Putamen (tissue), 1 donor: ENCODE results near the gene BBOX1.
"Not testable (repeated sequence)": the region's sequence is repeated elsewhere in the genome, so short reads cannot be mapped to it uniquely, and the experiment has no call there.

ENCODE experiments used
- DNase-seq: peaks from one replicate; pipeline ENCODE4 v3.0.0-alpha.2; 2016; ENCODE audit warnings: low spot score

BBOX1 gene, protein sequence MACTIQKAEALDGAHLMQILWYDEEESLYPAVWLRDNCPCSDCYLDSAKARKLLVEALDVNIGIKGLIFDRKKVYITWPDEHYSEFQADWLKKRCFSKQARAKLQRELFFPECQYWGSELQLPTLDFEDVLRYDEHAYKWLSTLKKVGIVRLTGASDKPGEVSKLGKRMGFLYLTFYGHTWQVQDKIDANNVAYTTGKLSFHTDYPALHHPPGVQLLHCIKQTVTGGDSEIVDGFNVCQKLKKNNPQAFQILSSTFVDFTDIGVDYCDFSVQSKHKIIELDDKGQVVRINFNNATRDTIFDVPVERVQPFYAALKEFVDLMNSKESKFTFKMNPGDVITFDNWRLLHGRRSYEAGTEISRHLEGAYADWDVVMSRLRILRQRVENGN

DNA sequence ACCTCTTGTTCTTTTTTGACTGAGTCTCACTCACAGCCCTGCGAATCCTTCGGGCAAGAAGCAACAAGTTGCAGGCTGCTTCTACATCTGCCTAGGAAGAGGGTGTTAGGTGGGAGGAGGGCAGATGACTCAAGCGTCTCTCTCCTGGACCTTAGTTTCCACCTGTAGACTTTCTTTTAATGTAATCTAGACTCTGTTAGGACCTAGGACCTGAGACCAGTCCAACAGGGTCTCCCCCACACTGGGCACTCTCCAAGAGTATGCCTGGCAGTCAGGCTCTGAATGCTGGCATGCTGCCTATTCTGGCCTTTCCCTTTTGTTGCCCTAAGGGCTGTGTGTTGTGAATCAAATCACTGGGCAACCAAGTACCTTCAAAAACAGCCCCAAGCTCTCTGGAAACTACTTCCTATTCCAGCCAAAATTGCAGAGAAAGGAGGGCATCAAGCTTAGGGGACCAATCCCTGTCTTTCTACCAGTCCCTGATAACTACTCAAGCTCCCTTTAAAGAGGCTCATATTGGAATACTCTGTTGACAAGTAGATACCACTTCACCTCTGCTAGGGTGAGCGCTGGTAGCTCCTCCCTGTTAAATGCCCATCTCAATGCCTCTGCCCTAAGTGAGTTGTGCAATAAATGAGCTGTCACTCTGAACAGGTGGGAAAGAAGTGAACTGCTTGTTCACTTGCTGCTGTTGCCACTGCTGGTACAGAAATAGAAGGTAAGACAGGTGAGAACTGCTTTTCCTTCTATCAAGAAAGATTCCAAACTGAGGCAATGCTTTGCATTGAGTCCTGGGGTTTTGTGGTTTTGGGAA is at the start of gene BBOX1:
Gene BBOX1 (plus strand): TSS at position 514 of the 814 bp plus-strand sequence. CDS start 14,616 bp downstream, outside the sequence.
- DNase-seq: peak; percentile 68

DNA sequence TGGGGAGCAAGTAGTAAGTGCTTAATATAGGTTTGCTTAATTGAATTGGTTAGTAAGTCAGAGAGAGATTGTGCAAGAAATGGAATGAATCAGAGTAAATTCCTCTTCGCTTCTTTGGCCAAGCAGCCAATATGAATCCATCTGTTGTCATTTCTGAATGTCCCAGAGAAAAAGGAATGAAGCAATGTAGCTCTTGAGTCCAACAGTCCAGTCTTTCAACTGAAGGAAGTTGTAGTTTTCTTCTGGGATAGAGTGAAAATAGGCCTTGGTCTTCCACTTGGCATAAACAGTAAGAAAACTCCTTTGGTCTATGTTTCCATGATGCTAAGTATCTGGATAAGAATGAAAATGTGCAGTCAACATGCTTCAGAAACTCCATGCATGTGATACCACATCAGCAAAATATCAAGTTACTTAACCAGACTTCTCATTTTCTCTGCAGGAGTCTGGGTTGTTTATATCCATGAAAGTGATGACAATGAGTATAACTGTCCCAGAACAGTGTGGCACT is 48.5 kb upstream of the BBOX1 start:
- no peak for DNase-seq

DNA sequence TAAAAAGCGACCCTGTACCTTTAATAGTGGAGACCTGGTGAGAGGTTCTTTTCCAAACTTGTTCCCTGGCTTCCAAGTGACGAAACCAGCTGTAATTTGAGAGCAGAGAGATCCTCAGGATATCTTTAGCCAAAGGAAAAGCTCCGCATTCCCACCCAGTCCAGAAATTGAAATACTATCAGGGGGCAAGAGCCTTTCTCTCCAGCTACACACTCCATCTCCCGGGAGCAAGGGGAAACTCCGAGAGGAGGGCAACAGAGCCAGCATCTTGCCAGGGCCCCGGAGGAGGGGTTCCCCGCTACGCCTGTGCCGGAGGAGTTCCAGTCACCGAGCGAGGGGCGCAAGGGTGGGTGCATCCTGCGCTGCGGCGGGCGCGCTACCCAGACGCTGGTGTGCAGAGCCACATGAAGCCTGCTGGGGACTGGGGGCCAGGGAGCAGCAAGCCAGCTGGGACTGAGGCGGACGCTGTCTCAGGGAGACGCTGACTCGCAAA is 46.6 kb upstream of the BBOX1 start, which contains the start of gene FIBIN:
Gene FIBIN (plus strand): TSS at position 148 of the 493 bp plus-strand sequence. CDS start 415 bp downstream, outside the sequence.
- DNase-seq: peak; percentile 8

DNA sequence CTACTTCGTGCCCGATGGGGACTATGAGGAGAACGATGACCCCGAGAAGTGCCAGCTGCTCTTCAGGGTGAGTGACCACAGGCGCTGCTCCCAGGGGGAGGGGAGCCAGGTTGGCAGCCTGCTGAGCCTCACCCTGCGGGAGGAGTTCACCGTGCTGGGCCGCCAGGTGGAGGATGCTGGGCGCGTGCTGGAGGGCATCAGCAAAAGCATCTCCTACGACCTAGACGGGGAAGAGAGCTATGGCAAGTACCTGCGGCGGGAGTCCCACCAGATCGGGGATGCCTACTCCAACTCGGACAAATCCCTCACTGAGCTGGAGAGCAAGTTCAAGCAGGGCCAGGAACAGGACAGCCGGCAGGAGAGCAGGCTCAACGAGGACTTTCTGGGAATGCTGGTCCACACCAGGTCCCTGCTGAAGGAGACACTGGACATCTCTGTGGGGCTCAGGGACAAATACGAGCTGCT is 46.0 kb upstream of the BBOX1 start:
- DNase-seq: no peak

DNA sequence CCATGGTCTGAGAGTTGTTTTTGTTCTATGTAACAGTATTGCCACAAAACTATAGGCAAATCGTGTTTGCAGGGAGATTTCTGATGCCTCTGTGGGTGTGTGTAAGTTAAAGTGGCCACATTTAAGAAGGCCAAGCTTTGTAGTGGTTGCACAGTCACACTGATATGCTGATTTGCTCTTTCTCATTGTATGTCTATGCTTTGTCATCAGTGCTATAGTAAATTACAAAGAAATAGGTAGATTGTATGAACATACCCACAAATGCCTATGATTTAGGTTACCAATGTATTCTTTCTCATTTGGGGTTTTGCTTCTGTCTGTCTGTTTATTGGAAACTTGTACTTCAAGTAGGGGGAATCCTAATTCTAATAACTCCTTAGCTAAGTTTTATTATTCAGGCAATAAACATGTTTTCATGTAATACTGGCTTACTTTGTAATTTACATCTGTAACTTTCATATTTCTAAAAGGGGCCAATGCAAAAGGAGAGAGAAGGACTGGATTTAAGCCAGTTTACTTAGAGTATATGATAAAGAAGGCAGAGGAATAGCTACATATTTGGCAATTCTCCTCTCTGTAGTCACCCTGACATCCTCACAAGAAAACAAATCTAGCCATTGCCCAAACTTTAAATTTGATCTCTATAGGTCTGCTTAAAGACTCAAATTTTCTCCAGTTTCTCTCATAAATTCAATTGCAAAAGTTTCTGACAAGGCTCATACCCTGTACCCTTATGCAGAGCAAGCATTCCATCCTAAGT is 44.7 kb upstream of the BBOX1 start:
- DNase-seq: no peak

DNA sequence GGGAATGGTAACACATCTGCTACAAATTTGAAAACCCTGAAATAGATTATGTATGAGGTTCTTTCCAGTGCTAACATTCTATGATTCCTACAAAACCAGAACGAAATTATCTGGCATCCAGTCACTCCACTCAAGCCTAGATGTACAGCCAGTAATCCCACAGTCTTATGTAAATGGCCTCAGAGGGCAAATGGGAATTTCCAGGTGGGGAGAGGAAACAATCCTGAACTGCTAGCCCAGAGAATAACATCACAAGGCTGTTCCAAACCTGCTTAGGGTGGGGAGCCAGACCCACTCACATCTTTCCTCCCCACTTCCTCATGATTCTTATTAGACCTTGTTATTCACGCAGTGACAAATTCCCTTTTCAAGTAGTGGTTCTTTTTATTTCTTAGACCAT is 43.2 kb upstream of the BBOX1 start:
- no peak for DNase-seq

DNA sequence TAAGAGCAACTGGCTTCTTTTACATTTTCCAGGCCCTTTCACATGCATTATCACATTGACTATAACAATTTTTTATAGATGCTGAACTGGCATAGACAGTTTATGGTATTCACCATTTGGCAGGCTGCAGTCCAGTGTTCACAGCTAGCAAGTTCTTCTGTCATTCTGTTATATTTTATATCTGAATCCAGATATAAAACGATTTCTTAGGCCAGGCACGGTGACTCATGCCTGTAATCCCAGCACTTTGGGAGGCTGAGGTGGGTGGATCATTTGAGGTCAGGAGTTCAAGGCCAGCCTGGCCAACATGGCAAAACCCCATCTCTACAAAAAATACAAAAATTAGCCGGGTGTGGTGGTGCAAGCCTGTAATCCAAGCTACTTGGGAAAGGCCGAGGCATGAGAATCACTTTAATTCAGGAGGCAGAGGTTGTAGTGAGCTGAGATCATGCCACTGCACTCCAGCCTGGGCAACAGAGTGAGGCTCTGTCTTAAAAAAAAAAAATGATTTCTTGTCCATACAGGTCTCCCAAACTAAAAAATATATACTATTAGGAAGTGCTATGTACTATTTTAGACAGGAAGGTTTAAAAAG is 39.4 kb upstream of the BBOX1 start:
- not testable (repeated sequence) for DNase-seq

DNA sequence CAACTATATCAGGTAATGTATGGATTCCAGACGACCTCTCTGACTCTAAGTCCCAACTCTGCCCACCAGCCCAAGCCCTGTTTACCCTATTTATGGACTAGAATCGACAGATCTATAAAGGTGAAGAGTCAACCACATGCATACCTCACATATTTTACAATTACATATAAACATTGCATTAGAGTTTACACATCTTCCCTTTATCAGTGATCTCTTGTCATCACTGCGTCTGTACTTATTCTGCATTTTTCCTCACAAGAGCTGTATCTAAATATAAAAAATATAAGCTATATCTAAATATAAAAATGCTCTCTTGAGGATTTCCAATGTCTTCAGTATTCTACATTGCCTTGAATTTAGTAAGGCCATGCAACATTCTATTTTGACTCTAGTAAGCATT is 38.2 kb upstream of the BBOX1 start:
- no peak for DNase-seq

DNA sequence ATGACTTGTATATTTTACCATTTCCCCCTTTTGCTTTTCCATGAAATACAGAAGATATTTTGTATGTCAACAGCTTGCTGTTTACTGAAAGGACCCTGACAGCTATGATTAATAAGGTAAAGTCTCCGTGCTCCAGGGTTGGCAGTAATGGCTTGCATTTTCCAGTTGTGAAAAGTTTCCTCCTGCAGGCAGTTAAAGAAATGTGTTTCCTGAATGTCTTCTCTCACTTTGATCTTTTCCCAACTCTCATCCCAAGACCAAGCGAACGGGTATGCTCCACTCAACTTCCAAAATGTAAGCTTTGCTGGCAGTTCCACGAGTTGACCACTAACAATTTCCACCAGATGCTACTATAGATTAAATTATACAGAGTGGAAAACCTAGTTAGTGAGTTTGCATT is 37.8 kb upstream of the BBOX1 start:
- DNase-seq: no peak

DNA sequence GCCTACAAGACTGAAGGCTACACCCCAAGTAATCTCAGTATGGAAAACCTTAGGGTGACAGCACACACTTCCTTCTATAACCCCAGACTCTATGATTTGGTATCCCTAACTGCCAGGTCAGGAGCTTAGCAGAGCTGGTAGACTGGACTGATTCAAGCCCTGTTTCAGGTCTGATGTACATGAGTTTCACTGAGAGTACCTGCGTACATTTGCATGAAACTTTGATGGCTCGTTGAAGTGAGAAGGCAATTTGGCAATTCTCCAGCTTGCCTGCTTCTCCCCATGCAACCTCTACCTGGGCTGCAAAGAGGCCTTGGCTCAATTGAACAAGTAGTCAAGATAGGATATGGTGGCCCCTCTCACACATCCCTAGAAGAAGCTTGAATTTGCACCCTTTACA is 36.5 kb upstream of the BBOX1 start:
- no peak for DNase-seq

DNA sequence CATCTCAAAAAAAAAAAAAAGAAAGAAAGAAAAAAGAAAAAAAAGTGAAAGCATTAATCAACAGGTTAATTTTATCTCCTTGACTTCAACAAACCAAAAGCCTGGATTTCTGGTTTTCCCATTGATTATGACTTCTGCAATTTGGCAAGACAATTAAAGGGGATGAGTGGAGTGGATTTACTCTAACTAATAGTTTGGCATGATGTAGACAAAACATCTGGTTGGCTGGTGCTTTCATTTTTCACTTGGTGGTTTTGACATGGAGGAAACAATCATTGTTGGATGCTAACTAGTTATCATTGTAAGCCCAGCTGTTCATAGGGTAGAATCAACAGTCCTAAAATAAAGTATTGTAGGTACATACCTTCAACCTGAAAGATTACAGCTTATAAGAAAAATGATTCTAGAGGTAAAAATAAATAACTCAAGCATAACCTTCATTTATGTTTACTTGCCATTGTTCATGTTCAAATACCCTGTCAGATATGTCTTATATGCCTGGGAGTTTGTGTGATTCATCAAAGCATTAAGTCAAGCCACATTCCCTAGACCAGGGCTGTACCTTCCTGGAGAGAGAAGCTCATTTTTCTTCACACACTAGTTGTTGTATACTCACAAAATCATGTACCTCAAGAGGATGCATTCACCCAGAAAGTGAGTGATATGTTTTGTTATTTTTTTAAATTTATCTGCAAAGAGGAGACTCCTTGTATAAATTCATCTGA is 31.6 kb upstream of the BBOX1 start:
- no peak for DNase-seq

DNA sequence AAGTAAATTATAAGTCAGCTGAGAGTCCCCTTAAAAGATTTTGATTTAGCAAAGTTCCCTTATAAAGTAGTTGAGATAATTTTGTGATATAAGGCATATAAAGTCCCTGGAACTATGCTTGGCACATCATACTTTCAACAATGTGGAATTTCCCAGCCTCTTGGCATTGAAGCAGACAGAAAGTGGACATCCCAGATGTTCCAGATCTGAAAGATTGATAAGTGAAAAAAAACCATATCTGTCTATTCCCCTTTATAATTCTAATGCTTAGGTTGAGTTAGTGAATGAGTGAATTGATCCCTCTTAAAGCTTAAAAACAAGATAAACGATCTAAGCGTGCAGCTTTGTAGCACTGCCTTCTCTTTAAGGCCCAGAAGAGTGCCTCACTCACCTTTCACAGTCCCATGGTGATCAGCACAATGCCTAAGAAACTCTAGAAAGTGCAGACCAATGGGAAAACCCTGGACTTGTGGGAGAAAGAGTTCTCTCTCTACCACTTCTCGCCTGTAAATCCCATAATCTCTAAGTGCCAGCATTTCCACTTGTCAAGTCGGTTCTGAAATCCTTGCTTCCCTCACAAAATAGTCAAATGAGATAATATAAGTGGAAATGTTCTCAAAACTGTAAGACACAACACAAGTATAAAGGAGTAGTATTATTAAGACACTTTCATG is 28.9 kb upstream of the BBOX1 start:
- no peak for DNase-seq

DNA sequence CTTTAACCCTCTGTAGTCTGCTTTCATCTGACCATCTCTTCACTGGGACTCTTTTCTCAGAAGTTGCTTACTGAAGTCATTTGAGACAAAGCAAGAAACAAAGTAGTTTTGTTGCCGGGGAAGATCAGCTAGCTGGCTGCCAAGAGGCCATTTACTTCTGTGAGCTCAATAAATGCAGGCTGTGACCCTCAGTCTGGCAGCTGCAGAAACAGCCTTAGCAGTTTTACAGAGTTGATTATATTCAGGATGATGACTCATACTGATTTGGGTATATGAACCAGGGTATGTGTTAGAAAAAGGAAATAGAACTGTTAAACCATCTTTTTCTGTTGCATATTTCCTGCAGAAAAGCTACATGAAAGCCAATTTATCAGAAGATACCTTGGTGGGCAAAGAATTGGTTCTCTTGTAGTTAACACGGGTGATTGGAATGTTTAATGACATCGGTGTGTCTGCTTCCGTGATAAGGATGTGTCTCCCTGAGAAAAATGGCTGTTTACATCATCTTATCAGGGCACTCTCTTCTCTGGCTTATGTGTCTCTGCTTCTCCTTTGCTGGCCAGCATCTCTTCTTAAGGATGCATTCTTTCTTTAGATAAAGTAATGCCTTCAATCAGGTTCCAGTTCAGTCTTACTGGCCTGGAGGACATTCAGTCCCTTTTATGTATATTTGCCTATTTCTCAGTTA is 28.2 kb upstream of the BBOX1 start:
- DNase-seq: peak; percentile 6

DNA sequence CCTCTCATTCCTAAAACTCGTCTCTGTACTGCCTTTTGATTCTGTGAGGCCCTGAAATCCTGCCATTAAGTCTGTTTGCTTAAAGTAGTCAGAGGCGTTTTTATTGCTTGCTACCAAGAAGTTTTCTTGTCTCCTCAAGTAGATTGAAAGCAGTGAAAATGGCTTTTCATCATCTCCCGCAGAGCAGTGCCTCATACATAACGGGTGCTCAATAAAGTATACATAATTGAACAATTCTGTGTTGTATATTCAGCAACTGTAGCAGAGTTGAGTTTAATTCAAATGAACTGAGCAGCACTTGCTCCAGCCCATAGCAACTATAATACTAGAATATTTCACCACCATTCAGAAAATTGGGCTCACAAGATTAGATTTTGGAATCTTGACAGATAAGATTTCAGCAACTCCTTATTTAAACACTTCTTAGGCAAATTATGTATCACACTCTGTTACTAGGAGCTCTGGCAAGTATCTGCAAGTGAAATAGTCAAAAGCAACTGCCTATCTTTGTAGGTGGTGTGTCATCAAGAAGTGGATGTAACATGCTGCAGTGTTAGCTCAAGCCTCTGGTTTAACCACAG is 26.7 kb upstream of the BBOX1 start:
- peak; percentile 4 for DNase-seq

DNA sequence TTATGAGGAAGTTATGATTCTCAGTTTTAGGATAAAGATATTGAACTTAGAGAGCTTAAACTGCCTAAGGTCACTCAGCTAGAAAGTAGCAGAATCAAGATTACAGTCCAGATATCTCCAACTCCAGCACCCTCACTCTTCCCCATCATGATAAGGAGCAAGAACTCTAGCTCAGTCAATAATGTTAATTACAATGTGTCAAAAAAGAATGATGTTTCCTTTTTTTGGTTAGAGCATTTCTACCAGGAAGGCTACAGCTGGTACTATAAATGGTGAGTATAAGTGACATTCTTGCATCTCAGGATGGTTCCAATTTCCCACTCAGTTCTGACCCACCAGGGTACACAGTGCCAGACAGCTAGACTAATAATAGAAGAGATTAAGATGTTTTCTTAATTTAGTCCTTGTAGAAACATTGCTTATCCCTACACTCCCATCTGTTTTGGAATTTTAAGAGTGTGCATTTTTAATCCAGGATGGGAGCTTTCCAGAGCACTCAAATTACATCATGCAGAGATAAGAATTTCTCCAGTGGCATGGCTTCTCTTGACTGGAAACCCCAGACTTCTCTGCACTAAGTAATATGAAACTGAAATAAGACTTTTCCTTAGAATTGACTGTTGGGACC is 21.6 kb upstream of the BBOX1 start:
- DNase-seq: no peak

DNA sequence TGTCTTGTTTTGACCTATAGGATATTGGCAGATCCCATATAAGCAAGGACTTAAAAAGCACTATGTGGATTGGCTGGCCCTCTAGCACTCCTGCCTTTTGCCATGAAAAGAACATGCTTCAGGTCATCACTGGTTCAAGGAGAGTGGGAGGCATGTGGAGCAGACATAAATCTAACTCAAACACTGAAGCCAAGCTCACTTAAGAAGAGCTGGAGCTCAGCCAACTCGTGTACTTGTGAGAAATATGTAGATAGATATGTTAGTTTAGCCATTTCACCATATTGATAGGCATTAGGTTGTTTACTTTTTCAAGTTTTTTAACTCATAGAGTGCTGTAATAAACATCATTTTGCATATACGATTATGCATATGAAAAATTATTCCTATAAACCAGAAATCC is 19.9 kb upstream of the BBOX1 start:
- DNase-seq: no peak

DNA sequence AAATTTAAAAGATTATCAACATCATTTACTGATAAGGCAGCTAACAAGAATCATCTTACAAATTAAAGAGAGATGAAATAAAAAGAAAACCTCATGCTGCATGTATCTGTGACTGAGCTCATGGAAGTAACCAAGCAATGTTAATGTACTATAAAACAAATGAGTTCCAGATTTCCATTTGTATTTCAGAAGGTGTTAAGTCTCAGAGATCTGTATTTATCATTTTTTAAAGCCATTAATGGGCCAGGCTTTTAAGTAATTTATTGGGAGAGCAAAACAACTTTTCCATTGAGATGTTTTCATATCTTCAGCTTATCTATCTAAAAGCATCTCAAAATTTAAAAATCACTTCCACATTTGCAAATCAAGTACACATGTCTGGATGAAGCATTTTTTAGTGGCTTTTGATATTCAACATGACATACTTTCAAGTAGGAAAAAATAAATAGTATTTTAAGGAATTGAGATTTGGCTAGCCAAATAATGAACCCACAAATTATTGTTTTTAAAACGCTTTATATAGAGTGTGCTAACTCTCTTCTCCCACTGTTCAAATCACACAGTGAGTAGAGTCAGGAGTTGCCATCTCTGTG is 17.9 kb upstream of the BBOX1 start:
- no peak for DNase-seq

DNA sequence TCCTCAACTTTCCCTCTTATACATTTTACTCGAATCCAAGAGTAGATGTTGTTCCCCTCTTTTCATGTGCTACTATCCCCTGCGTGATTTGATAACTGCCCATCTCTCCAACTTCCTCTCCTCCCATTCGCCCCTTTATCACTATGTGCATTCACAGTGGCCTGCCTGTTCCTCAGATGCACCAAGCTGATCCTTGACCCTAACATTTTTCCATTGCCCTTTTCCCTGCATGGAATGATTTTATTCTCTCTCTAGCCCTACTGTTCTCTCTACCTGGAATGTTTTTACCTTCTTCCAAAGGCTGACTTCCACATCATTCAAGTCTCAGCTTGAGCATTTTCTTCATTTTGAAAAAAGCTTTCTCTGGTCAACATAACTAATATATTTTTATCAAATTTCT is 15.8 kb upstream of the BBOX1 start:
- DNase-seq: no peak
